Spleen (tissue), 11 donors: ENCODE results near the gene CTNNA1. TPM values are rescaled to one million over a fixed set of nuclear protein-coding genes. Genes with fewer than 3 reads are reported as not detected.

Source experiments
- DNase-seq: peaks from one replicate; pipeline ENCODE4 v3.0.0-alpha.2; 2020
- H3K27ac ChIP-seq, 8 donors: fragments of 200-600 bp; sonication (generic) in 7 of 8; 1 replicate in 4 of 8; 2 replicates in 4 of 8; pipeline versions ENCODE4 v1.5.0 to v1.8.0; 2016 to 2021; ENCODE audit warnings: inconsistent platforms in 4 of 8, mild to moderate bottlenecking in 4 of 8, moderate library complexity in 1 of 8
- H3K27me3 ChIP-seq, 7 donors: fragments of 200-600 bp; sonication (generic) in 6 of 7; replicated peaks in 1 of 7; 1 replicate in 4 of 7; 2 replicates in 3 of 7; pipeline versions ENCODE4 v1.5.0 to v1.8.0; 2016 to 2021; ENCODE audit warnings: inconsistent platforms in 3 of 7, mild to moderate bottlenecking in 1 of 7
- H3K36me3 ChIP-seq, 6 donors: fragments of 200-600 bp; sonication (generic) in 5 of 6; 1 replicate in 4 of 6; 2 replicates in 2 of 6; pipeline versions ENCODE4 v1.5.0 to v1.8.0; 2016 to 2021; ENCODE audit warnings: inconsistent platforms in 2 of 6
- H3K4me1 ChIP-seq, 6 donors: fragments of 200-600 bp; sonication (generic) in 5 of 6; 1 replicate in 3 of 6; 2 replicates in 3 of 6; pipeline versions ENCODE4 v1.5.0 to v1.8.0; 2016 to 2021; ENCODE audit warnings: inconsistent platforms in 3 of 6
- H3K4me3 ChIP-seq, 8 donors: fragments of 200-600 bp; sonication (generic) in 7 of 8; 1 replicate in 4 of 8; 2 replicates in 4 of 8; pipeline versions ENCODE4 v1.5.0 to v1.8.0; 2016 to 2021; ENCODE audit warnings: inconsistent platforms in 4 of 8, mild to moderate bottlenecking in 4 of 8, moderate library complexity in 2 of 8
- H3K9me3 ChIP-seq, 8 donors: fragments of 200-600 bp; sonication (generic) in 7 of 8; 1 replicate in 4 of 8; 2 replicates in 4 of 8; pipeline versions ENCODE4 v1.5.0 to v1.8.0; 2016 to 2021; ENCODE audit warnings: inconsistent platforms in 4 of 8
- POLR2A ChIP-seq, 3 donors: fragments of 450-650 bp; IDR thresholded peaks; one replicate each; pipeline ENCODE4 v1.5.1; 2017; ENCODE audit warnings: antibody characterized with exemption in 3 of 3, mild to moderate bottlenecking in 1 of 3
- POLR2AphosphoS5 ChIP-seq, 3 donors: sonication (generic); formaldehyde crosslinking; IDR thresholded peaks; one replicate each; pipeline ENCODE4 v1.5.1; 2017; ENCODE audit warnings: antibody characterized with exemption in 3 of 3
- WGBS, 5 donors: extraction: QIAGEN DNeasy Blood & Tissue Kit in 3 of 5; methylation state at CpG; one replicate each; pipeline versions ENCODE4 v1.1.5 to v1.1.7; 2013 to 2018; 5-methylcytosine and 5-hydroxymethylcytosine counted together
- intact Hi-C: fragments of 100-400 bp; cut with DNase I; formaldehyde crosslinking; loops from one replicate; pipeline ENCODE4 v1.15.0; 2023; ENCODE audit warnings: low total_unique reads
- polyA plus RNA-seq, 3 donors: library from polyadenylated mRNA; stranded (reverse); fragments of 200-250 nt; gene quantifications; one replicate each; pipeline ENCODE4 v1.2.1, GENCODE V29; 2013
- total RNA-seq, 7 donors: library from RNA; depleted of rRNA in 3 of 7; stranded (reverse); fragments of >200 nt in 3 of 7; fragmentation: NEBNext Ultra II Directional in 4 of 7; extraction: Animal tissue kit (Norgen Biotek cat#: 25700) in 4 of 7; gene quantifications; one replicate each; pipeline versions ENCODE4 v1.1.0 to v1.2.1, GENCODE V29; 2016 to 2021
- TF ChIP-seq, protein P1 (sequence below), 11 experiments: fragments of 200-600 bp in 7 of 11; fragments of 450-650 bp in 4 of 11; sonication (generic) in 4 of 11; IDR thresholded peaks in 8 of 11; conservative IDR thresholded peaks in 3 of 11; 1 replicate in 7 of 11; 2 replicates in 4 of 11; pipeline versions ENCODE4 v1.4.0 to v1.8.0; 2016 to 2021; ENCODE audit warnings: antibody characterized with exemption in 11 of 11, inconsistent platforms in 4 of 11, mild to moderate bottlenecking in 1 of 11
- donor health status: healthy with polysubstance abuse.
- donor health status: DM: no; HTN: no; CAD: no; lungs with moderate emphysema.
- donor health status: DM: no; HTN: no; CAD: no.
- donor health status: Bipolar disorder and iron deficiency.
- donor health status: healthy.
- donor health status: DM: no; HTN: no; CAD: no.
- donor health status: DM: yes; HTN: yes; CAD: no.

CTNNA1 gene
- total and polyA plus RNA-seq, 10 donors, result 26.7 to 313 (median 186) TPM

DNA sequence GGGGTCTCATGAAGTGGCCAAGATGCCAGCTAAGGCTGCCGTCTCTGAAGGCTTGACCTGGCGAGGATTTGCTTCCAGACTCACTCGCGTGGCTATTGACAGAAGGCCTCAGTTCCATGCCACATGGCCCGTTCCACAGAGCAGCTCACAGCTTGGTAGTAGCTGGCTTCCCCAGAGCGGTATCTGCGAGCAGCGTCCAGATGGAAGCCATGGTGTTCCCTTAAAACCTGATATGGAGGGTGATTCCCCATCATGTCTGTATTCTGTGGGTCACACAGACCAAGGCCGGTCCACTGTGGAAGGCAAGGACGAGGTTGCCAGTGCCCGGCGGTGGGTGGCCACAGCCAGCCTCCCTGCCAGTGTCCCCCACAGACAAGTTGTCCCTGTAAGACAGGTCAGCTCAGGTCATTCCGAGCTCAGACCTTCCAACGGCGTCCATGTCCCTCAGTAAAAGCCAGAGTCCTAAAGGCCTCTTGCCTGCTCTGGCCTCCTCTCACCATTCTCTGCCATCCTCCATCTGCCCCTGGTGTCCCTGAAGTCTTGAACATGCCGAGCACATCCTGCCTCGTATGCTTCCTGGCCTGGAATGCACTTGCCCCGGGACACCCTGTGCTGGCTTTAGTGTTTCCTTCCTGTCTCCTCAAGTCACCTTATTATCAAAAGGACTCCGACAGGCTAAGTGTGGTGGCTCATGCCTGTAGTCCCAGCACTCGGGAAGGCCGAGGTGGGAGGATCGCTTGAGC, 183.2 kb downstream of the CTNNA1 start:
- H3K4me1 ChIP-seq, result peaks cover 0 to 23% (median 4%) of the 10 kb centered on the region in 6 donors

DNA sequence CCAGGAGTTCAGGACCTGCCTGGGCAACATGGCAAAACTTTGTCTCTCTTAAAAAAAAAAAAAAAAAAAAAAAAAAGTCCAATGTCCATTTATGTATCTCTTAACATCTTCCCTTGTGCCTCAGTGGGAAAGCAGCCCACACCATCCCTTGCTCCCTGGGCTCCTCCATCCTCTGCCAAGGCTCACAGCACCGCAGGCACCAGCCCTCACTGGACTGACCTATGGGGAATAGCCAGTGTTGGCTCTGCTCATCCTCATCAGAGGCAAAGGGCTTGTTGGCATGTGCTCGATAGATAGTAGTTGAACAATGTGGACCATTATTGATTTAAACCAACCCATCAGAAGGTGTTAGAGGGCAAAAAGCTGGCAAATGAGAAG, 183.7 kb downstream of the CTNNA1 start:
- H3K4me1 ChIP-seq, result peaks cover 0 to 23% (median 4%) of the 10 kb centered on the region in 6 donors
- no peaks in the 10 kb centered on the region for H3K27me3 ChIP-seq
- intact Hi-C loops, result no loop called here
- H3K4me3 ChIP-seq, result no peak overlapping the region
- TF ChIP-seq POLR2A (IDR thresholded peaks at IDR 0.05), result no peak
- TF ChIP-seq, protein P1, sequence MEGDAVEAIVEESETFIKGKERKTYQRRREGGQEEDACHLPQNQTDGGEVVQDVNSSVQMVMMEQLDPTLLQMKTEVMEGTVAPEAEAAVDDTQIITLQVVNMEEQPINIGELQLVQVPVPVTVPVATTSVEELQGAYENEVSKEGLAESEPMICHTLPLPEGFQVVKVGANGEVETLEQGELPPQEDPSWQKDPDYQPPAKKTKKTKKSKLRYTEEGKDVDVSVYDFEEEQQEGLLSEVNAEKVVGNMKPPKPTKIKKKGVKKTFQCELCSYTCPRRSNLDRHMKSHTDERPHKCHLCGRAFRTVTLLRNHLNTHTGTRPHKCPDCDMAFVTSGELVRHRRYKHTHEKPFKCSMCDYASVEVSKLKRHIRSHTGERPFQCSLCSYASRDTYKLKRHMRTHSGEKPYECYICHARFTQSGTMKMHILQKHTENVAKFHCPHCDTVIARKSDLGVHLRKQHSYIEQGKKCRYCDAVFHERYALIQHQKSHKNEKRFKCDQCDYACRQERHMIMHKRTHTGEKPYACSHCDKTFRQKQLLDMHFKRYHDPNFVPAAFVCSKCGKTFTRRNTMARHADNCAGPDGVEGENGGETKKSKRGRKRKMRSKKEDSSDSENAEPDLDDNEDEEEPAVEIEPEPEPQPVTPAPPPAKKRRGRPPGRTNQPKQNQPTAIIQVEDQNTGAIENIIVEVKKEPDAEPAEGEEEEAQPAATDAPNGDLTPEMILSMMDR (IDR thresholded peaks at IDR 0.05 in 8 of 11, conservative IDR thresholded peaks at IDR 0.05 in 3 of 11), result no peak
- TF ChIP-seq POLR2AphosphoS5 (IDR thresholded peaks at IDR 0.05), result no peak
- peaks cover 0 to 55% (median 31%) of the 10 kb centered on the region in 6 donors for H3K36me3 ChIP-seq
- peak overlapping the region in 5 of 8 donors; percentile 41 to 71 (median 70) for H3K27ac ChIP-seq
- no peaks in the 10 kb centered on the region for H3K9me3 ChIP-seq
- DNase-seq, result no peak
- WGBS, 5 donors, result 50 to 96% (median 79%) methylated on average over 2 of the region's 2 CpGs

More for the DNA sequence above, 183.2 kb downstream of the CTNNA1 start:
- Histone ChIP-seq H3K36me3 (peaks cover 0 to 55% (median 37%) of the 10 kb centered on the region in 6 donors), H3K27me3 (no peaks in the 10 kb centered on the region), H3K9me3 (no peaks in the 10 kb centered on the region), H3K27ac (peak overlapping the region in 6 of 8 donors; percentile 14 to 71 (median 68)), H3K4me3 (no peak overlapping the region)
- no peak for TF ChIP-seq POLR2A (IDR thresholded peaks at IDR 0.05)
- TF ChIP-seq POLR2AphosphoS5 (IDR thresholded peaks at IDR 0.05), result peak; percentile 74 to 84 (median 81)
- TF ChIP-seq, protein P1 (IDR thresholded peaks at IDR 0.05 in 8 of 11, conservative IDR thresholded peaks at IDR 0.05 in 3 of 11), result no peak
- 74 to 82% (median 78%) methylated on average over 18 to 22 of the region's 22 CpGs for WGBS, 5 donors
- intact Hi-C loops, result no loop called here
- peak; percentile 74 for DNase-seq

DNA sequence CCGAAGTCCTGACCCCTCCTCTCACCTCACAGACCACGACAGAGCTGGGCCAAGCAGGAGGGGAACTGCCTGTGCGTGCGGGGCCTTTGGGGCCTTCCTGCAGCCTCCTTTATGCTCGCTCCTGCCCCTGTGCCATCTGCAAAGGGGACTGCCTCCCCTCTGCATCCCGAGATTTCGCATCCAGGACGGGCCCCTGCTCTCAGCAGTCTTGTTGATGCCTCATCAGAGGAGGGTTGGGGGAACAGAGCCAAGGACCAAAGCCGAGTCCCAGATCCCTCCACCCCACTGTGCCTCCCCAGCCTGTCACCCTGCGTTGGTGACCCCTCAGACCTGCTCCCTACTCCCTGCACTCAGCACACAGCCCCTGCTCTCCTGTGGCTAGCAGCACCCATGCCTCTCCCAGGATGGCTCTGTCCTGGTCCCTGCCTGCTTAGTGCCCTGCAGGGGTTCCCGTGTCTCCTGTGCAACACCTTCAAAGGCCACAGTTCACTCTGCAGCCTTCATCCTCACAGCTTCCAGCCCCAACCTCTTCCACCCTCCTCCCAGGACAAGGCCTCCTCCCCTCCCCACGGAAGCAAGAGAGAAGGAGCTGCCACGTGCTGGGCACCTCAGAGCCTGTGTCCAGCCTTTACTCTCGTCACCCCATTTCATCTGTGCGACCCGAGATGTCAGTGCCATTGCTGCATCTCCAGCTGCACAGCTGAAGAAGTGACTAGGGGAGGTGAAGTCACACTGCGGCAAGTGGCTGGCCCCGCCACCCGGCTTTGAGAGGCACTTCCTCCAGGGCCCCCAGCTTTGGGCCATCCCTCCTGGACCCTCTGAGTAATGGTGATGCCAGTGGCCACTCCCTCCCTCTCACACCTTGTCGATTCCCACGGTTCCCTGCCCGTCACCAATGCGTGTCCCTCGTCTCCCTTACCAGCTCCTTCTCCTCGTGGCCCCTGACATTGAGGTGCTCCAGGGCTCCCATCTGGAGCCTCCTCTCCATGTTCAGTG, 184.5 kb downstream of the CTNNA1 start:
- 89 to 94% (median 92%) methylated on average over 25 of the region's 25 CpGs for WGBS, 5 donors
- intact Hi-C loops, result no loop called here
- no peak overlapping the region for H3K4me3 ChIP-seq
- peak overlapping the region in 4 of 8 donors; percentile 66 to 71 (median 70) for H3K27ac ChIP-seq
- no peaks in the 10 kb centered on the region for H3K9me3 ChIP-seq
- no peaks in the 10 kb centered on the region for H3K27me3 ChIP-seq
- peaks cover 0 to 51% (median 24%) of the 10 kb centered on the region in 6 donors for H3K36me3 ChIP-seq
- no peak for TF ChIP-seq POLR2A (IDR thresholded peaks at IDR 0.05)
- TF ChIP-seq, protein P1 (IDR thresholded peaks at IDR 0.05 in 8 of 11, conservative IDR thresholded peaks at IDR 0.05 in 3 of 11), result no peak
- TF ChIP-seq POLR2AphosphoS5 (IDR thresholded peaks at IDR 0.05), result peak in 2 of 3 donors; percentile 21 to 30
- peaks cover 0 to 23% (median 4%) of the 10 kb centered on the region in 6 donors for H3K4me1 ChIP-seq
- peak; percentile 70 for DNase-seq
